NB4 (cell line): ENCODE results near the gene C9orf57.
A peak's percentile ranks its signal among the peaks of the same experiment; 100 is the strongest.
"Not testable (repeated sequence)": the region's sequence is repeated elsewhere in the genome, so short reads cannot be mapped to it uniquely, and the experiment has no call there.

ENCODE experiments used
- DNase-seq: peaks from one replicate; pipeline ENCODE4 v3.0.0; 2010; ENCODE audit warnings: low read depth
- H3K4me3 ChIP-seq: one replicate; pipeline ENCODE4 v1.5.1; 2011; ENCODE audit warnings: mild to moderate bottlenecking, low read depth, low read length, moderate library complexity
- CTCF ChIP-seq: IDR thresholded peaks from one replicate; pipeline ENCODE4 v1.5.1; 2012; ENCODE audit warnings: low read depth, low read length
- MAX ChIP-seq: IDR thresholded peaks from 2 replicates; pipeline ENCODE4 v1.6.1; 2011; ENCODE audit warnings: low read depth, low read length
- MYC ChIP-seq: IDR thresholded peaks from 2 replicates; pipeline ENCODE4 v1.6.1; 2011; ENCODE audit warnings: low read depth, low read length
- POLR2A ChIP-seq: IDR thresholded peaks from 2 replicates; pipeline ENCODE4 v1.6.1; 2011; ENCODE audit warnings: mild to moderate bottlenecking; ENCODE audit not compliant: insufficient read length; ENCODE audit errors: extremely low read depth

C9orf57 gene

GRCh38 chr9:72013292-72013760 is 47.1 kb downstream of the C9orf57 start:
- TF ChIP-seq CTCF = no peak
- DNase-seq = peak; percentile 40
- no peak overlapping the region for H3K4me3 ChIP-seq

DNA sequence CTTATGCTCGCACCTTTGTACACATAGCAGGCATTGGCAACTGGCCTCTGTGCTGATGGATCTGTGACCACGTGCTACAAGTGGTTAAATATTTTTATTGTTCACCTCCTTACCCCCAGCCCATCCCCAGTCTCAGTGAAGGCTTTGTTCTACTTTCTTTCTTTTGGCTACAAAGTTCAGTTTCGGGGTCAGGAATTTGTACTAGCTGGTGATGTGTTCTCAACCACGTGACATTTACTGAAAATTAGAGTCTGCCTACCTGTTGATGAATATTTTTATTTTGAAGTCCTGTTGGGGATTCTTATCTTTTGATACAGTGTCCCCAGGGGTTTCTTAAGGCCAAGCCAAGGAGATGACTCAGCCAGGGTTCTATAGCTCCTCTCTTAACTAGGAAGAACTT is 47.8 kb downstream of the C9orf57 start:
- peak; percentile 50 for DNase-seq
- TF ChIP-seq CTCF (no peak), MAX (no peak), MYC (no peak), POLR2A (no peak)

GRCh38 chr9:72007726-72008125 is 52.7 kb downstream of the C9orf57 start:
- DNase-seq, H3K4me3 ChIP-seq: not testable (repeated sequence)

More for the DNA sequence above, 47.8 kb downstream of the C9orf57 start:
- no peak overlapping the region for H3K4me3 ChIP-seq

DNA sequence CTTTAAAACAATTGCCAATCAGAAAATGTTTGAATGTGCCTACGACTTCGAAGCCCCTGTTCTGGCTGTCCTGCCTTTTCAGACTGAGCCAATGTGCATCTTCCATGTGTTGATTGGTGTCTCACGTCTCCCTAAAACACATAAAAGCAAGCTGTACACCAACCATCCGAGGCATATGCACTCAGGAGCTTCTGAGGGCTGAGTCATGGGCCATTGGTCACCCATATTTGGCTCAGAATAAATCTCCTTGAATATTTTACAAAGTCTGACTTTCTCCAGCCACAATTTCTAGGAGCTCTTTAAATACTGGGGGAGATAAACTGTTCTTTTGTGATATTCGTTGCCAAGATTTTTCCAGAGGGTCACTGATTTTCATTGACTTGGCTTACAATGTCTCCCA is 53.9 kb downstream of the C9orf57 start:
- no peak overlapping the region for H3K4me3 ChIP-seq
- no peak for DNase-seq
- TF ChIP-seq MAX (no peak), CTCF (no peak), POLR2A (no peak), MYC (no peak)

DNA sequence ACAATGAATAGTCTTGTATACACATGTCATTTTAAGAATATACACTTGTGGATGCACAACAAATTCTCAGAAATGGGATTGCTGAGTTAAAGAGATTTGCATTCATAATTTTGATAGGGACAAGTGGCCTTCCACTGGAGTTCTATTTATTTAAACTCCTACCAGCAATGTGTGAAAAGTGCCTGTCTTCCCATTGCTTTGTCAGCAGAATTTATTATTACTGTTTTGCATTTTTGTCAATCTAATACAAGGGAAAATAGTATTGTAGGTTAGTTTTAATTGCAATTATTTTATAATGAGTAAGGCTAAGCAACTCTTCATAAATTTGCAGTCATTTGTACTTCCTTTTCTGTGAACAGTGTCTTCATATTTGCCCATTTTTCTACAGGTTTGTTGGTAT is 55.0 kb downstream of the C9orf57 start:
- DNase-seq = no peak
- TF ChIP-seq MYC (no peak), MAX (no peak), CTCF (no peak), POLR2A (no peak)
- H3K4me3 ChIP-seq = no peak overlapping the region
